ENCODE results near the gene SGPL1.

Gene SGPL1

DNA sequence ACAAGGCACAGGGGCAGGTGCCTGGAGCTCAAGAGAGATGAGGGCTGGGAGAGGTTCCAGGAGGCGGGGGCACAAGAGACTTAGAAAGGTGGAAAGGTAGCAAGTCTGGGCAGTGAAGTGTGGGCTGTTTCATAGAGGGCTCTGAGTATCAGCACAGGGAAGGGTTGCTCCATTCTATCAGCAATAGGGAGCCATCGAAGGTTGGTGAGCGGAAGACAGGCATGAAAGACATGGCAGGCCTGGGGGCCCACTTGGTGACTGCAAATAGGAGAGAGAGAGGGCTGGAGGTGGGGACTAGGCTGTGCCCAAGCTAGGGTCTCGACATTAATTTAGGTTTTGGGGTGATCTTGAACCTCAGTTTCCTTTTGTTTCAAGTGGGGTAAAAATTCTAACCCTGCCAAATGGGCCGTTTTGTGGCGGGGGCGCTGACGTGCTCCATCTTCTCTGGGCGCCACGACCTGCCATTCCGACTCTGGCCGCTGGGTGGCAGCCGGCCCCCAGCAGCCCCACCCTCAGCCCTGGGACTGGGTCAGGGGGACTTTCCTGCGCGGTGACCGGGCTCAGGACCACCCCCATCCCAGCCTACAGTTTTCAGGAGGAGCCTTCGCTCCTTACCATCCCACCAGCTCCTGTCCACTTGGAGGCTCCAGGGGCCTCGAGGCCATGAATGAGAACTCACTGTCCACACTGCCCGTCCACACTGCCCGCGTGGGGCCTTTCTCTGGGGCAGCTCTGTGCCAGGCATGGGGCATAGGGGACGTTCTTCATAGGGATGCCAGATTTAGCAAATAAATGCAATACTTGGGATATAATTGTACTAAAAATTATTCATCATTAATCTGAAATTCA lies 109.9 kb downstream of the SGPL1 start:
- H3K4me1 ChIP-seq (ENCODE audit: control insufficient read depth, insufficient read depth, low read length) = peaks cover 4% of the 10 kb centered on the region
- H3K36me3 ChIP-seq (ENCODE audit: control insufficient read depth, insufficient read depth, low read length) = no peaks in the 10 kb centered on the region
- no peak overlapping the region for H3K27ac ChIP-seq (ENCODE audit: low read depth, low read length)
- H3K4me3 ChIP-seq (ENCODE audit: low read length) = no peak overlapping the region
- no peak overlapping the region for H3K9ac ChIP-seq (ENCODE audit: low read length)
- no peaks in the 10 kb centered on the region for H3K27me3 ChIP-seq (ENCODE audit: control insufficient read depth, insufficient read depth, low read length)

DNA sequence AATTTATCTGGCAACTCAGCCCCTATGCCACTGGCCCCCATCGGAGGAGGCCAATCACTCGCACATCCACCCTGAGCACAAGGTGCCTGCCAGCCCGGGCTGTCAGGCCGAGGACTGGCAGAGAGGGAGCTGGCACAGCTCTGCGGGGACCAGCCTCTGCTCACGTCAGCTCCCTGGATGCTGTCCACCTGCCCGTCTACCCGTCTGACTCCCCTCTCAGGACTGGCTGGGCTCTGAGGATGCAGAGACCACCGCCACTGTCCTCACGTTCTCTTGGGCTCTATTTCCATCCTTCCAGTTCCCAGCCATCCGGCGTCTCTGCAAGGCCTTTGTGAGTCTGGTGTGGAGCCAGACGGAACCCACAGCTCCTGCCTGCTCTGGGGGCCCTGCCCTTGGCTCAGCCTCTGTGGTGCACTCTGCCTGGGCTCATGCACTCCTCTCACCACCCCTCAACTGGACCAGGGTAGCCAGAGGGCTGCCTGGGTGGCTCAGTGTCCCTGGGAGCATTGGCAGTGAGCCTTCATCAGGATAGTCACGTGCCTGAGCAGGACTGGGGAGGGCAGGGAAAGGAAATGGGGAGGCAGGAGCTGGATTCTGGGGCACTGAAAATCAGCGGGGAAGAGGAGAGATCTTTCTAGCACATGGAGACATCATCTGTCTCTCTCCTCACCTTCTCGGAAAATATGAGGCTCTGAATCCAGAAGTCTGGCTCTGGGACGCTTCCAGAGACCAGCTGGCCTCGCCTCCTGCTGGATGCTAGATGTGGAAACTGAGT lies 110.7 kb downstream of the SGPL1 start:
- no peak overlapping the region for H3K27ac ChIP-seq (ENCODE audit: low read depth, low read length)
- H3K4me3 ChIP-seq (ENCODE audit: low read length) = no peak overlapping the region
- no peaks in the 10 kb centered on the region for H3K36me3 ChIP-seq (ENCODE audit: control insufficient read depth, insufficient read depth, low read length)
- no peak overlapping the region for H3K9ac ChIP-seq (ENCODE audit: low read length)
- peaks cover 8% of the 10 kb centered on the region for H3K4me1 ChIP-seq (ENCODE audit: control insufficient read depth, insufficient read depth, low read length)
- H3K27me3 ChIP-seq (ENCODE audit: control insufficient read depth, insufficient read depth, low read length) = no peaks in the 10 kb centered on the region

DNA sequence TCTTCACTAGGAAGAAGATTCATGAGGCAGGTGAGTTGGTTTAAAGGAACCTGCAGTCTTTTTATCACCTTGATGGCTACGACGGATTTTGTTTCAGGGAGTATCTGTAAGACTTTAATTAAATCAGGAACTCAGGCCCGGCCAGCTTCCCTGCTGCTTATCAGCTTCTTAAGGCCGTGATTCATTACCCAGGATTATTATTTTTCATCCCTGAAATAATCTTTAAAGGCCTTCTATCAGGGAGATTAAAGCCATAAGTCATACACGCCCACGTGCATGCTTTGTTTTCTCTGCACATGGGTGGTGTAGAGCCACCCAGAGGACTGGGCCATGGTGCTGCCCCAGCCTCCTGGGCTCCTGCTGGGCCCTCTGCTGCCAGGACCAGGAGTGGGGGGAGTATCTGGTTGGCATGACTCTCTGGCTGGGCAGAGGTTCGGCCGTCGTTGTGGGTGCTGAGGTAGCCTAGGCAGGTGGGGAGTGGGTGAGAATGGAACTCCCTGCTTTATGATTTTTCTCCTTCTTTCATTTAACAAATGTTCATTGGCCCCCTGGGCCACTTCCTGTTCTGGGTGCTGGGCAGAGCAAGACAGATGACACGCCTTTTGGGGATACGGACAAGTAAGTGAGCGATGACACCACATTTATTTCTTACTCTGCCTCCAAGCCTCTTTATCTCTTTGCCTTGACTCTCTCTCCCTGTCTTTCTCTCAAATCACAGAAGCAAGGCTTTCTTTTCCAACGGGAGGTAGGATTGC lies 111.6 kb downstream of the SGPL1 start:
- Histone ChIP-seq H3K27me3 (ENCODE audit: control insufficient read depth, insufficient read depth, low read length) (no peaks in the 10 kb centered on the region), H3K9ac (ENCODE audit: low read length) (no peak overlapping the region), H3K27ac (ENCODE audit: low read depth, low read length) (no peak overlapping the region), H3K4me1 (ENCODE audit: control insufficient read depth, insufficient read depth, low read length) (peaks cover 16% of the 10 kb centered on the region), H3K4me3 (ENCODE audit: low read length) (no peak overlapping the region), H3K36me3 (ENCODE audit: control insufficient read depth, insufficient read depth, low read length) (no peaks in the 10 kb centered on the region)

DNA sequence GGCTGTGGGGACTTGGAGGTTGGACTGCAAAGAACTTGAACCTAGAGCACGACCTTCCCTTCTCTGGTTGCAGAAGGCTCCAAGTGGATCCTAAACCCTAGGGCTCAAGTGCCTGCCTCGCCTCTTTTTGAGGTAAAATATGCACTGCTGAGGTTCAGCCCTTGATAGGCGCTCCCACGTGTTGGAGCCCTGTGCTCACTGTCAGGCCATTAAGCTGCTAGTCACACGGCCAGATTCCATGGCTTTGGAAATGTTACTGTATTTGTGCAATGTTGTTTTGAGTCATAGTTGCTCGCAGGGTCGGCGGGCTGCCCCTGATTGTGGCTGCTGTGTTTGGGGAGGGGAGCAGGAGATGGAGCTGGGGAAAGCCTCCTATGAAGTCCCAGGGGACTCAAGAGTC lies 112.4 kb downstream of the SGPL1 start:
- Histone ChIP-seq H3K36me3 (ENCODE audit: control insufficient read depth, insufficient read depth, low read length) (no peaks in the 10 kb centered on the region), H3K4me3 (ENCODE audit: low read length) (no peak overlapping the region), H3K9ac (ENCODE audit: low read length) (no peak overlapping the region), H3K4me1 (ENCODE audit: control insufficient read depth, insufficient read depth, low read length) (peaks cover 19% of the 10 kb centered on the region), H3K27me3 (ENCODE audit: control insufficient read depth, insufficient read depth, low read length) (peaks cover under 1% of the 10 kb centered on the region), H3K27ac (ENCODE audit: low read depth, low read length) (no peak overlapping the region)

DNA sequence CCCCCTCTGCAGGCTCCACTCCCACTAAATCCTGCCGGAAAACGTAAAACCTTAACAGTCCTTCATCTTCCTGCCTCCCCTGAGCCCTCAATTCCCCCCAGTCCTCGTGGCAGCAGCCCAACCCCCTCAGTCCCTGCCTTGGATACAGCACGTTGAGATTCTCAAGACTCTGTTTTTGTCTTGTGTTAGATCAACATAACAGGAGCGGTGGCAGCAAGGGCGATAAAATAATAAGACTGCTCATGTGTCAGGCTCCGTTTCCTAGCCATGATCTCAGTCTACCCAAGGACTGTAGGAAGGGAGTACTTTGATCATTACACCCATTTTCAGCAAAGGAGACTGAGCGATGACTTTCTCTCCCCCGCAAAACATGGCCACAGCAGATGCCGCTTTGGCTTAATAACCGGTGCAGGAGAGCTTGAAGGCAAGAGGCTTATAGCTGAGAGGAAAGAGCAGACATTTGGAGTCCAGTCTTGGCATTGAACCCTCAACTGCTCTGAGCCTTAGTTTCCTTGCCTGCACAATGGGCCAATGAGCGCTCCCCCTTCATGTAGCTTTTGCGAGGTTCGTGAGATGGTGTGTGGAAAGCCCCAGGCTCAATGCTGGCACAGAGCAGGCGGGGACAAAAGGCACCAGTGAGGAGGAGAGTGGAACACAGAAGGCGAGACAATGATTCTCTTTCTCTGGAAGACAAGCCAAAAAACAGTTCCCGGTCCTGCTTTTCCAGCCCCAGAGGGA lies 114.7 kb downstream of the SGPL1 start:
- Histone ChIP-seq H3K27me3 (ENCODE audit: control insufficient read depth, insufficient read depth, low read length) (peaks cover 6% of the 10 kb centered on the region), H3K9ac (ENCODE audit: low read length) (no peak overlapping the region), H3K36me3 (ENCODE audit: control insufficient read depth, insufficient read depth, low read length) (no peaks in the 10 kb centered on the region), H3K4me1 (ENCODE audit: control insufficient read depth, insufficient read depth, low read length) (peaks cover 19% of the 10 kb centered on the region), H3K4me3 (ENCODE audit: low read length) (no peak overlapping the region), H3K27ac (ENCODE audit: low read depth, low read length) (no peak overlapping the region)

Data from rectal smooth muscle tissue (tissue), 1 donor.